Kidney capillary endothelial cell (primary cell): Measurements from ENCODE around the gene YWHAB.
"Not testable (repeated sequence)": the region's sequence is repeated elsewhere in the genome, so short reads cannot be mapped to it uniquely, and the experiment has no call there.

ENCODE experiments used
- DNase-seq: peaks from one replicate; pipeline ENCODE4 v3.0.0-alpha.2; 2018; ENCODE audit warnings: low spot score

YWHAB gene

DNA sequence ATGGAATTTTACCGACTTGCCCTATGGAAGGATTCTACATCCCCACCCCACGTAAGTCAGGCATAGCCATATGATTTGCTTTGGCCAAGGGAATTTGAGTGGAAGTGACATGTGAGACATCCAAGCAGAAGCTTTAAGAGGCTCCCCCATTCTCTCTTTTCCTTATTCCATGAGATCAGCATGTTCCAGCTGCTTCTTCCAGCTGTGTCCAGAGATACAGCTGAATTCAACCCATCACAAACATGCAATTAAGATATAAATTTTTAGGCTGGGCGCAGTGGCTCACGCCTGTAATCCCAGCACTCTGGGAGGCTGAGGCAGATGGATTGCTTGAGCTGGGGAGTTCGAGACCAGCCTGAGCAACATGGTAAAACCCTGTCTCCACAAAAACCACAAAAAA is 16.0 kb upstream of the YWHAB start:
- DNase-seq, result no peak

GRCh38 chr20:44882360-44882759 is 3.1 kb upstream of the YWHAB start:
- DNase-seq, result not testable (repeated sequence)

GRCh38 chr20:44883214-44883902 is 2.1 kb upstream of the YWHAB start:
- no peak for DNase-seq

- peak; percentile 39 for DNase-seq
Measured at GRCh38 chr20:44884907-44885391, 556 bp upstream of the YWHAB start.

DNA sequence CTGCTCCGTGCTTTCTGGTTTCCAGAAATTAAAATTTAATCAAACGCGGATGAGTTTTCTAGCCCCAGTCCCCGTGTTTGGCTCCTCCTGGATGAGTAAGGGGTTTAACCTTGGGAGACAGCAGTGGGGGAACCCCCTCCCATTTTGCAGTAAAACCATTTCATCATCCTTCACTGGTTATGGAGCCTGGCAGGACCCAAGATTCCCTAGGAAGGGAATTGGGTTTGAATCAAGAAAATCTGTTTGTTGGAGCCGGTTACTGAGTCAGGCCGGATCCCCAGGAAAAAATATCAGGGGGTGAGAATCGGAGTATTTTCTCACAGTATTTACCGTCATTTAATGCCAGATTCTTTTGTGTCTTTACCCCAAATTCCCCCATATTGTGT is 754 bp downstream of the YWHAB start:
- DNase-seq, result no peak

DNA sequence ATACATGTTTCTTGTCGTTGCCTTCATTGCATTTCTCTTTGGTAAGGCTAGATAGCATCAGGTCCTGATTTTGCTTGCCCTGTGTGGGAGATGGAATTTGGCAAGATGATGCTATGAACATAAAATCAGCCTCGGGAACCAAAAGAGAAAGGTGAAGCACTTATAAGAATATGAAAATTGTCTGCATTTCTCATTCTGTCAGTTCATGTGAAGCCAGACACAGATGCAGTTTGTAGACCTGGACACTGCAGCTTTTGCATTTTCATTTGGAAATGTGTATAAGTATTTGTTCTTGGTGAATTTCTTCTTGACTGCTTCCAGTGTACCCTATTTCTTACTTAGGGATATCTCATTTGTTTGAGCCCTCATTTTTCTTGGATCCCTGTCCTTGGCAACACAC is 1.3 kb downstream of the YWHAB start:
- no peak for DNase-seq

DNA sequence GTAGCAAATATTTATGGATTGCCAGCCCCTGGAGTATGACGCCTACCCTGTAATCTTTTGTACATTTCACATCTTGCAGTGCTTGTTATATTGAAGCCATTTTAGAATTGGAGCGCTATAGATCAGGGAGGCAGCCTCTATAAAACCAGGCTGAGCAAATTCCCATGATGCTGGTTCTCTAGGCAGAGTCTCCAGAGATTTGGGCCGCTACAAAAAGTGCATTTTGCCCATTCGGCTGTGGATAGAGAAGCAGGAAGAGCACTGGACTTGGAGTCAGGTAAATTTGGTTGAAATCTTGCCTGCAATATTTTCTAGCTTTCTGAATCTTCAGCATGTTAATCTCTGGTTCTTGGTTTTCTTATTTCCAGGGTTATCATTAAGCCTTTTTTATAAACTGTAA is 2.0 kb downstream of the YWHAB start:
- no peak for DNase-seq

DNA sequence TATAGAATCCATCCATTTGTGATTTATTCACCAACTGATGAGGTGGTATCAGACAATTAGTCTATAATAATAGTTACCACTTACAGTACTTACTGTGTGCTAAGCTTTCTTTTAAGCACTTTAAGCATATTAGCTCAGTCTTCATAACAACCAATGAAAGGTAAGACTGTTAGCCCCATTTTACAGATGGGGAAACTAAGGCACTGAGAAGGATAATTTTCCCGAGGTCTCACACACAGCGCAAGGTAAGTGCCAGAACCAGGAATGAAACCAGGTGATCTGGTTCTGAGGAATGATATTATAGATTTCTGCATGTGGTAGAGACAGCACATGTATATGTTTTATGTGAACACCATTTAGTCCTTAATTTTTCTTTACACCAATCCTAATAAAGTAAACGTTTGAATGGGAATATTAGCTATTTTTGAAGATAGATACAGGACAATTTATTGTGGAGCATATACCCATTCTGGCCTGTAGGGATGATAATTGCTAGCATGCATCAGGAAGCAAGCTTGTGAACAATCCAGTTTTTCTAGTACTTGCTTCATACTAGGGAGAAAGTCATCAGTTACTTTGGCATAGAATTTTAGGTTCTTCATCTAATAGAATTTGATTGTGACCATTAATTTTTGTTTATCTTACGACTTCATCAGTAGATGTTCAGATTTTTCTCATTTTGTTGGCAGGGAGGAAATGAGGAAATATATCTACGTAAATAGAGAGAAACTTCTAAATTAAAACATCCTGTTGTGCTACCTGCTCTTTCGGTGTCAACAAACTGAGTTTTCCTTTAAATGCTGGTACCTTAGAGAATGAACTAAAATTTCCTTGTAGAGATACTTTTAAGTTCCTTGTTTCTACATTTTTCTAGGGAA is 3.0 kb downstream of the YWHAB start:
- DNase-seq, result no peak

GRCh38 chr20:44891826-44892225 is 6.3 kb downstream of the YWHAB start:
- no peak for DNase-seq

- DNase-seq, result no peak
Measured at GRCh38 chr20:44894959-44895358, 9.5 kb downstream of the YWHAB start.

DNA sequence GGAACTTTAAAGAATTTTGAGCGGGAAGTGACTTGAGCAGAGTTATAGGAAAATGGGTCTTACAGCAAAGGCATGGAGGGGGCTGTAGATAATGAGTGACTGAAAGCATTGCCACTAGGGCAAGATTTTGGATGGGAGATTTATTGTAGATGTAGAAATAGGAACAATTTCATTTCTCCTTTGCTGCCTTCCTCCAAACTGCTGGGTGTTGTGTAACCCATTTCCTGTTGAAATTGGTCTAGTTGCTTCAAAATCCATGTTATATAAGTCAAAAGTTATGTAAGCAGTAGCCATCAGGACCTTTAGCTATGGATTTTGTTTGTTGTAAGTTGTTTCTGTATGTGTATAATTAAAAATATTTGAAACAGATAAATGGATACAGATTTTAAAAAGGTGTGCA is 11.1 kb downstream of the YWHAB start:
- no peak for DNase-seq

GRCh38 chr20:44897133-44897532 is 11.6 kb downstream of the YWHAB start:
- DNase-seq, result no peak

DNA sequence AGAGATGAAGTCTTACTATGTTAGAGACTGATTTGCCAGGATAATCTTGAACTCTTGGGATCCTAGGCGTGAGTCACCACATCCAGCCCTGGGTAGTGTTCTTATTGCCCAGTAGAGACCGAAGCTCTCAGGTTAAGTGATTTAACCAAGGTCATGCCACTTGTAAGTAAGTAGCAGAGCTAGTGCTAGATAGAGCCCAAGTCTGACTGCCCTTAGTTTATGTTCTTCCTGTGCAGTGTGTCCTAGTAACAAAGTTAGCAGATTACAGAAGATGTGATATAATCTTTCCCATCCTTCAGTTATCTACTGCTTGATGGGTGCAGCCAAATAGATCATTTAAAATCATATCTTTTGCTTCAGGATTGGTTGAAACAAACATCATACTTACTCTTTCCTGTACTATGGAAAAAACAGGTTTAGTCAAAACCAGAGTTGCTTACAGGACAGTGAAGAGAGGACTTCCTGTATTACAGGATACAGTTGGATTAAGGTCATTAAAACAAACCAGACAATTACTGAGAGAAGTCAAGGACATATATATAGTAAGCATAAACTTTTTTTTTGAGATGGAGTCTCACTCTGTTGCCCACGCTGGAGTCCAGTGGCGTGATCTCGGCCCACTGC is 14.8 kb downstream of the YWHAB start:
- no peak for DNase-seq

- DNase-seq, result no peak
Measured at GRCh38 chr20:44901974-44902373, 16.5 kb downstream of the YWHAB start.

- DNase-seq, result no peak
Measured at GRCh38 chr20:44904377-44904776, 18.9 kb downstream of the YWHAB start.

GRCh38 chr20:44908987-44909871 is 23.7 kb downstream of the YWHAB start:
- DNase-seq, result no peak

GRCh38 chr20:44909872-44910689 is 24.6 kb downstream of the YWHAB start, which contains the start of gene PABPC1L:
Gene PABPC1L, plus strand, starts transcription at chr20:44910060. Its CDS starts 84 bp downstream, at chr20:44910144.
- no peak for DNase-seq

GRCh38 chr20:44910690-44911262 is 25.3 kb downstream of the YWHAB start:
- no peak for DNase-seq

DNA sequence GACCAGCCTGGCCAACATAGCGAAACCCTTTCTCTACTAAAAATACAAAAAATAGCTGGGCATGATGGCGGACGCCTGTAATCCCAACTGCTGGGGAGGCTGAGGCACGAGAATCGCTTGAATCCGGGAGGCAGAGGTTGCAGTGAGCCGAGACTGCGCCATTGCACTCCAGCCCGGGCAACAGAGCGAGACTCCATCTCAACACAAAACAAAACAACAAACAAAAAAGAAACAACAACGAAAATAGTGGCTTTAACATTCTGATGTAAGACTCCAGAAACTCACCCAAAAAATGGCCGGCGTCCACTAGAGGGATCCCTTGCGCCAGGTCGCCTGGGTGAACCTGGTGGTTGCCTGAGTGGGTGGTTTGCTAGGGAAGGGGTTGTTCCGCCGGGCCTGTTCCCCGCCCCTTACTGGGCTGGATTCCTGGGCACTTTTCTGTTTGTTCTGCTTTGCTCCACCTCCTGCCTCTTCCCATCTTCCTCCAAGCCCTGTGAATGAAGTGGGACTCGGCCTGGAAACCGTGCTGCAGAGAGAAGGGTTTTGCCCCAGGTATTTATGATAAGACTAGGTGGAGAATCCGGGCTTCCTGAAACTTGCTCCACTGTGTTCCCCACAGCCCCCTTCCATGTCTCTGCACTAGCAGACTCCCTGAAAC is 25.9 kb downstream of the YWHAB start:
- DNase-seq, result peak; percentile 49

GRCh38 chr20:44912189-44912588 is 26.7 kb downstream of the YWHAB start:
- DNase-seq, result no peak
